Fibroblast of villous mesenchyme (primary cell): Measurements from ENCODE around the gene ANTKMT. TPM values are rescaled to one million over a fixed set of nuclear protein-coding genes. Genes with fewer than 3 reads are reported as not detected.
"Not testable (repeated sequence)": the region's sequence is repeated elsewhere in the genome, so short reads cannot be mapped to it uniquely, and the experiment has no call there.

Experiments
- DNase-seq: peaks from one replicate; pipeline ENCODE4 v3.0.0-alpha.2; 2010; ENCODE audit warnings: low read depth
- H3K4me3 ChIP-seq: 2 replicates; pipeline ENCODE4 v1.5.1; 2011; ENCODE audit warnings: low read depth, mild to moderate bottlenecking, low read length
- total RNA-seq: library from RNA; depleted of rRNA; stranded (reverse); fragments of >200 nt; gene quantifications from 2 replicates; pipeline ENCODE4 v1.2.3, GENCODE V29; 2012
- TF ChIP-seq, protein P1 (sequence below): IDR thresholded peaks from 2 replicates; pipeline ENCODE4 v1.5.1; 2012; ENCODE audit warnings: low read depth, mild to moderate bottlenecking, low read length; ENCODE audit not compliant: insufficient read depth

ANTKMT gene
- total RNA-seq, 1 donor, result 19.4 TPM

- TF ChIP-seq, protein P1, sequence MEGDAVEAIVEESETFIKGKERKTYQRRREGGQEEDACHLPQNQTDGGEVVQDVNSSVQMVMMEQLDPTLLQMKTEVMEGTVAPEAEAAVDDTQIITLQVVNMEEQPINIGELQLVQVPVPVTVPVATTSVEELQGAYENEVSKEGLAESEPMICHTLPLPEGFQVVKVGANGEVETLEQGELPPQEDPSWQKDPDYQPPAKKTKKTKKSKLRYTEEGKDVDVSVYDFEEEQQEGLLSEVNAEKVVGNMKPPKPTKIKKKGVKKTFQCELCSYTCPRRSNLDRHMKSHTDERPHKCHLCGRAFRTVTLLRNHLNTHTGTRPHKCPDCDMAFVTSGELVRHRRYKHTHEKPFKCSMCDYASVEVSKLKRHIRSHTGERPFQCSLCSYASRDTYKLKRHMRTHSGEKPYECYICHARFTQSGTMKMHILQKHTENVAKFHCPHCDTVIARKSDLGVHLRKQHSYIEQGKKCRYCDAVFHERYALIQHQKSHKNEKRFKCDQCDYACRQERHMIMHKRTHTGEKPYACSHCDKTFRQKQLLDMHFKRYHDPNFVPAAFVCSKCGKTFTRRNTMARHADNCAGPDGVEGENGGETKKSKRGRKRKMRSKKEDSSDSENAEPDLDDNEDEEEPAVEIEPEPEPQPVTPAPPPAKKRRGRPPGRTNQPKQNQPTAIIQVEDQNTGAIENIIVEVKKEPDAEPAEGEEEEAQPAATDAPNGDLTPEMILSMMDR, result no peak
- H3K4me3 ChIP-seq, result no peak overlapping the region
- DNase-seq, result no peak
These were observed 12.0 kb upstream of the ANTKMT start for GRCh38 chr16:708959-709358.

DNA sequence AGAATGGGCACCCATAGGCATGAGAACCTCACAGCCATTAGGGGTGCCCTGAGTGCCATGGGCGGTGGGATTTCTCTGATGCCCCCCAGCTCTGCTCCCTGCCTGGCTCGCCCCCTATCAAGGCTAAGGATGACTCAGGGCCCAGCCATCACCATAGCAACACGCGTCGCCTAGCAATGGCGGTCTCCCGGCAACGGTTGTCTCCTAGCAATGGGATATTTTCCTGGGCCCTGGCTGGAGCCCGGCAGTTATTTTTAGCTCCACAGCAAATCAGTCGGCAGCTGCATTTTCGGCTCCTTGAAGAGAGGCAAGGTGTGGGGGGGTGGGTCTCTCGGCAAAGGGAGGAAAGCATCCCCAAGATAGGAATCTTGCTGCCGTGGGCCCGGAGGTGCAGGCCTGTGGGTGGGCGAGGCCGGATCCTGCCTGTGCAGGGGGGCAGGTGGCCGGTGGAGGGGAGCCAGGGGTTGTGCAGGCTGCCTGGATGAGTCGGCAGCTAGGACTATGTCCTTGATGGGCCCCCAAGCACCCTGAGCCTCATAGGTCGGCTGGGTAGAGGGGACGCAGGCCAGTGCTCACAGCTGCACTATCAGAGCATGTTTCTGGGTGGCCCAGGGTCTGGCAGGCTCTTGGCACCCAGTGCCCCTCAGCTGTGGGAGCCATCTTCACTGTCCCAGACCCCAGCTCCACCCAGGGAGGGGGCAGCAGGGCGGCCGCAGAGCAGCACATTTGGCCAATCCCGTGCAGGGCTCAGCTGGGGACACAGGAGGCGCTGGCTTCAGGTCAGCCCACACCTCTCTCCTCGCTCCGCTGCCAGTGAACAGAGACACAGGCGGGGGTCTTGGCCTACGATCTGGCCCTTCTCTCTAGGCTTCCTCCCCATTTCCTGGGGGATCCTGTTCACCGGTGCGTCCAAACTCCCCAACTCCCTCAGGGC, 11.1 kb upstream of the ANTKMT start:
- TF ChIP-seq, protein P1, result no peak
- peak; percentile 74 for DNase-seq
- no peak overlapping the region for H3K4me3 ChIP-seq

- no peak for DNase-seq
- no peak overlapping the region for H3K4me3 ChIP-seq
These were observed 10.4 kb upstream of the ANTKMT start for GRCh38 chr16:710500-711075.

DNA sequence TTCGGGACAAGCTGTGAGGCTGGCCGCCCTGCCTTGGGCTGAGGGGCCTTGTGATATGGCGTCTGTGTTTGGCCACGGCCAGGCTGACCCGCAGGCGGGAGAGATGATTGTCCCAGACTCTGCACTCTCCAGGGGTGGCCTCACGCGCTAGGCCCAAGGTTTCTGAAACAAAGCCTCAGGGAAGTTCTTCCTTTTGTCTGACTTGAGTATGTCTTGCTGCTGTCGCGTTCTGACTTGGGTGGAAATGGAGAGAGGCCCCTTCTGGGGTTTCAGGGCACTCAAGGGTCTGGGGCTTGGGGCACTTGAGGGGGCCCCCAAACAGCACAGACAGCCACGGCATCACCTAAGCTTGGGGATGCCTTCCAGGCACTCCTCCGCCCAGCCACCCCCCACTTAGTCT, 9.9 kb upstream of the ANTKMT start:
- DNase-seq, result no peak
- TF ChIP-seq, protein P1, result no peak
- no peak overlapping the region for H3K4me3 ChIP-seq

More at GRCh38 chr16:710500-711075, 10.4 kb upstream of the ANTKMT start:
- TF ChIP-seq, protein P1, result no peak

DNA sequence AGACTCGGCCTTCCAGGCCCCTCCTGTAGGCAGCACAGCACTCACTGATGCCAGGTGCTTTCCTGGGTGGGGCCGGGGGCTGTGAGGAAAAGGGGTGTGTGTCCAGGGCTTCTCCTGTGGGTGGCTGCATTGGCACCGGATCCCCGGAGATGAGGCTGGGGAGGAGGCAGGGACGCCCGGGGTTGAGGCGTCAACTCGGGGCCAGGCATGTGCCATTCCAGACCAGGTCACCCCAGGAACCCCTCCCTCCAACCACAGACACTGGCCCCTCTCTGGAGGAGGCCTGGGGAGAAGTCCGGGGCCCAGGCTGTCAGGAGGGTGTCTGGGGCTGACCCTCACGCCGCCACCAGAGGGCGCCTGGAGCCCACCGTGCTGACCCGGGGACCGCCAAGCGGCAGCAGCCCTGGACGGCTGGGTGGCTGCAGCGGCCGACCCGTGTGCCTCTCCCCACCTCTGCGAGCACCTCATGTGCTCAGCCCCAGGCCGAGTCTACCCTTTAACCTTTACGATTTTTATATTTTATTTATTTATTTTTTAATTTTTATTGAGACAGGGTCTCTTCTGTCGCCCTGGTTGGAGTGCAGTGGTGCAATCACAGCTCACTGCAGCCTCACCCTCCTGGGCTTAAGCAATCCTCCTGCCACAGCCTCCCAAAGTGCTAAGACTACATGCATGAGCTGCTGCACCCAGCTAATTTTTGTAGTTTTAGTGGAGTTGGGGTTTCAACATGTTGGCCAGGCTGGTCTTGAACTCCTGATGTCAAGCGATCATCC, 9.2 kb upstream of the ANTKMT start:
- TF ChIP-seq, protein P1, result peak; percentile 92
- no peak overlapping the region for H3K4me3 ChIP-seq
- peak; percentile 60 for DNase-seq

DNA sequence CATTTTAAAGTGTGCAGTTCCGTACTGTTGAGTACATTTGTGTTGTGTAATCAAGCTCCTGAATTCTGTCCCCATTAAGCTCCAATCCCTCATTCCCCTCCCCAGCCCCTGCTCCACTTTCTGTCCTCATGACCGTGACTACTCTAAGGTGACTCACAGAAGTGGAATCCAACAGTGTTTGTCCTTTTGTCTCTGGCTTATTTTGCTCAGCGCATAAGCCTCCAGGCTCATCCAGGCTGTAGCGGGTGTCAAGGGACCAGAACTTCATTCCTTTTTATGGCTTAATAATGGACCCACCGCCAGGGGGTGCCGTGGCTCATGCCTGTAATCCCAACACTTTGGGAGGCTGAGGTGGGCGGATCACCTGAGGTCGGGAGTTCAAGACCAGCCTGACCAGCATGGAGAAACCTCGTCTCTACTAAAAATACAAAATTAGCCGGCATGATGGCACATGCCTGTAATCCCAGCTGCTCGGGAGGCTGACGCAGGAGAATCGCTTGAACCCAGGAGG, 8.2 kb upstream of the ANTKMT start:
- TF ChIP-seq, protein P1, result peak; percentile 55
- DNase-seq, result peak; percentile 94
- not testable (repeated sequence) for H3K4me3 ChIP-seq
